ENCODE results near the gene MRPL21. TPM values are rescaled to one million over a fixed set of nuclear protein-coding genes. Genes with fewer than 3 reads are reported as not detected.

The MRPL21 gene
- polyA plus RNA-seq (2013, experiment 1 of 2; ENCODE audit: insufficient read length), result 66.8 TPM
- 51.9 TPM for polyA plus RNA-seq (2013, experiment 2 of 2; ENCODE audit: insufficient read length)

DNA sequence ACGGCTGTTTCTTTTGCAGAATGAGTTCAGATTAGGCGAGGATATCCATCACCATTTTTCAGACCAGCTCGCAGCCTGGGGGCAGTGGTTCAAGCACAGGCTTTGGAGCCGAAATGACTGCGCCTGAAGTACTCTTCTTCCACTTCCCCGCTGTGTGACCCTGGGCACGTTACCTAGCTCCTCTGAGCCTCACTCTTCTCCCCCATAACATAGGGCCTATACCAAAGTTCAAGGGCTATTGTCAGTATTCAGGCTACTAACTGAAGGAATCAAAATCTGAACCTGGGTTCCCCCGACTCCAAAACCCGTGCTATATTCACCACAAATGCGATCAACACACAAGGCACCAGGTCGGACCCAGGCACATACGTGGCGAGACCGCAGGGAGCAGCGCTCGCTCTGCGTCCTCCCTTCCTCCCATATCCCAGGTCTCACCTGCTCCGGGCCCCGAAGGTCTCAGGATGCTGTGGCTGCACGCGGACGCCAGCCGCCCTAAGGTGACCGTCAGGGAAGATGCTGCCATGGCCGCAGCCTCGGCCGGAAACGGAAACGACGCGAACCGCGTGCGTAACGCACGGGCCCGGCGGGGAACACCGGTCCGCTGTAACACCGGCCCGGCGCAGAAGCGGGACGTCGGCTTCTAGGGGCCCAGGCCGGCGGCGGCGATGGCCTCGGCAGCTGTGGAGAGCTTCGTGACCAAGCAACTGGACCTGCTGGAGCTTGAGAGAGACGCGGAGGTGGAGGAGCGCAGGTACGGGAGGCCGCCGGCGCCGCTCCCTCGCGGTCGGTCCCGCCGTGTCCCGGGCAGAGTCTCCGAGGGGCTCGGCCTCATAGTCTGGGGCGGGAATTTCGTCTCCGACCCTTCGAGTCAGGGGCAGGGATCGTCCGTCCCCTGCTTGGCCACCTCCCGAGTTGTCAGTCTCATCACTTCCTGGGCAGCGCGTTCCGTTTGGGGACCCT, at the start of gene MRPL21, which contains the start of gene IGHMBP2:
MRPL21 (minus strand) TSS at position 545 of the 960 bp plus-strand sequence; CDS start at position 523, 22 bp downstream.
IGHMBP2 (plus strand) TSS at position 604 of the 960 bp plus-strand sequence; CDS start at position 666, 62 bp downstream.
- peak; percentile 83 for DNase-seq

DNA sequence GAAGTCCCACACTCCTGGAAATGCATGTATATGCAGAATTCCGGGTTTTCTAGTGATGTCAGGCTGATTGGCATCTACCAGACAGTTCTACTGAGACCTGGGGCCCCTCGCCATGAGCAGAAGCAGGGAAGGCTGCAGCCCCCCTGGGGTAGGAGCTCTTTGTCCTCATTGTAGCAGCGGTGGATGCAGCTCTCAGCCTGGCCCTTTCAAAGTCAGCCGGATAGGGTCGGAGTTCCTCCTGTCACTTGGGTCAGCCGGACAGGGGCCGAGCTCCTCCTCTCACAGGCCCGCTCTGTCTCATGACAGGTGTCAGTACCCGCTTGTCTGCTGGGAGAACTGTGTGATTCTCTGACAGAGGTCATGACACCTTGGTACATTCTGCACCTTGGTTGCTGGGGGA, 47.1 kb upstream of the MRPL21 start:
- no peak for DNase-seq

DNA sequence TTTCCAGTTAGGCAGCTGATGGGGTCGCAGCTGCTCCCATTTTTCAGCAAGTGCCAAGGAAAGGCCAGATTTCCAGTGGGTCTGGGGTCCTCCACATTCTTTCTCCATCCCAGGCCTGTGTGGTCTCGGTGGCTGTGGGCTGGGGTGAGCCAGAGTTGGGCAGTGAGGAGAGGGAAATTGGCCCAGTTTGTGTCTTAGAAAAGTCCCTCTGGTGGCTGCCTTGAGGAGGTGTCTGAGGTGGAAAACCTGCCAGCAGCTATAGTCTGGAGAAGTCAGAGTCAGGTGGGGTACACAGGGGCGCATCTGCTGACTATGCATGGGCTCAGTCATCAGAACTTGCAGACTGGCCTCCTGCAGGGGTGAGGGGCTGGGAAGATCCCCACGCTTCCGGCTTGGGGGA, 46.6 kb upstream of the MRPL21 start:
- DNase-seq, result peak; percentile 25

DNA sequence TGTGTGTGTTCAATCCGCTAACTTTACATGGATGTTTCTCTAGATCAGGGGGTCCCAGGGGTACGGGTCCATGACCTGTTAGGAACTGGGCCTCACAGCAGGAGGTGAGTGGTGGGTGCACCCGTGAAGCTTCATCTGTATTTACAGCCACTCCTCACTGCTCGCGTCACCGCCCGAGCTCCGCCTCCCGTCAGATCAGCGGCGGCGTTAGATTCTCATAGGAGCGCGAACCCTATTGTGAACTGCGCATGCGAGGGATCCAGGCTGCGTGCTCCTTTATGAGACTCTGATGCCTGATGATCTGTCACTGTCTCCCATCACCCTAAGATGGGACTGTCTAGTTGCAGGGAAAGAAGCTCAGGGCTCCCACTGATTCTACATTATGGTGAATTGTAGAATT, 45.3 kb upstream of the MRPL21 start:
- DNase-seq, result no peak

DNA sequence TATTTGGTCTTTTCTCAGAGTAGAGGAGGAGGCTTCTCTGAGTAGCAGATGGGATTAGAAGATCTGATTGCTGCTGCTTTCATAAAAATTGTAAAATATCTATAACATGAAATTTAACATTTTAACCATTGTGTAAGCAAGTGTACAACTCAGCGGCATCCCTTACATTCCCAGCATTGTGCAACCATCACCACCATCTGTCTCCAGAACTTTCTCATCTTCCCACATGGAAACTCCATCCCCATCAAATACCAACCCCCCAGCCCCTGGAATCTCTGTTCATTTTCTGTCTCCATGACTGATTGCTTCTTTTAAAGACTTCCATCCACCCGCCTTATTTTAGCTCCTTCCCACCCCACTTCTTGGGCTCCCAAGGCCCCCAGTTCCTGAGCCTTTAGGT, 44.9 kb upstream of the MRPL21 start:
- no peak for DNase-seq

DNA sequence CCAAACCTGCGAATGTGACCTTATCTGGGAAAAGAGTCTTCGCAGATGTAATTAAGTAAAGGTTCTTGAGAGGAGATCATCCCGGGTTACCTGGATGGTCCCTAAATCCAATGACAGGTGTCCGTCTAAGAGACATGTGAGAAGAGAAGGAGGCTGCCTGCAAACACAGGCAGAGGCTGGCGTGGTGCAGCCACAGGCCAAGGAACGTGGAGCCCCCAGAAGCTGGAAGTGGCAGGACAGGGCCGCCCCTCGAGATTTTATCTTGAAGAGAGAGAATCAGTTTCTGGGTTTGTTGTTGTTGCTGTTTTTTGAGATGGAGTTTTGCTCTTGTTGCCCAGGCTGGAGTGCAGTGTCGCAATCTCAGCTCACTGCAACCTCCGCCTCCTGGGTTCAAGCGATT, 43.5 kb upstream of the MRPL21 start:
- DNase-seq, result no peak

DNA sequence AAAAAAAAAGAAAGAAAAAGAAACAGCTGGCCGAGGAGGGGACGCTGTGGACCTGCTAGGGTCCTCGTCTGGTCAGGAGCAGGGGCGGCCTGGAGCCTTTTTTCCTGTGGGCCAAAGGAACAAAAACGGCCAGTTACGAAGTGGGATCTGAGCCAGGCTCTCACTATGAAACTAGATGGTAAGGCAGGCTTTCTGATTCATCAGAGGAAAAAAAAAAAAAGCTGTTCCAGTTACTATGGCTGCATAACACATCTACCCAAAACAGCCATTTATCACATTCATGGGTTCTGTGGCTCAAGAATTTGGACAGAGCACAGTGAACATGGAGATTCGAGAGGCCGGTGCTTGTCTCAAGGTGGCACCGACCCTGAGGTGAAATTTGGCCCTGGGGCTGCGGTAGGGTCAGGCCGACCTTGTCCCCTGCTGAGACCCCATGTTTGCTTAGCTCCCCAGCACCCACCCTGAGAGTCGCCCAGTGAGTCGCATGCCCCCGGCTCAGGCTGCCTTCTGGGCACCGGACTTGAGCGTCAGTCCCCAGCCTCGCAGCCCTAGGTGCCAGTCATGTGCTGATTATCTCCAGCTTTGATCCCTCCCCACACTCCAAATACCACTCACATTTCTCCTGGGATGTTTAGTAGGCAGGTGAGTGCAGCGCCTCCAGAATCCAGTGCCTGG, 42.9 kb upstream of the MRPL21 start:
- peak; percentile 71 for DNase-seq

DNA sequence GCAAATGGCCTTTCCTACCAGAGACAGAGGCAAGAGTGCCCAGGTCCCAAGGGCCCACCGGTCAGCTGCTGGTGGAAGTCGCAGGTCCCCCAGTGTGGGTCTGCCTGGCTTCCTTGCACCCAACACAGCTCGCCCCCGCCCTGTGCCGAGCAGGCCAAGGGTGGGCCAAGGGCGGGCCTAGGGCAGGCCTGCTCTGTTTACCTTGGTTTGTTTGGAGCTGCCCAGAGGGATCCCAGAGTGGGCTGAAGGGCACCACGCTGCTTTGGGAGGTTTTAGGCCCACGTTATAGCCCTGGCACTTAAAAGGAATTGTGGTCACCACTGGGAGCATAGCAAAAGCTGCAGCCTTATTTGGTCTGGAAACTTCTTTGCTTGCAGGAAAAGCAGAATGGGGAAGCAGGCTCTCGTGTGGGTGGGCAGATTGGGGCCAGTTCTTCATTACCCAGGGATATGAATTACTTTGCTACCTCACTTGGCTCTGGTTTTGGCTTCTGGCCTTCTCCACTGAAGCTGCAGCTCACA, 39.2 kb upstream of the MRPL21 start:
- peak; percentile 28 for DNase-seq

DNA sequence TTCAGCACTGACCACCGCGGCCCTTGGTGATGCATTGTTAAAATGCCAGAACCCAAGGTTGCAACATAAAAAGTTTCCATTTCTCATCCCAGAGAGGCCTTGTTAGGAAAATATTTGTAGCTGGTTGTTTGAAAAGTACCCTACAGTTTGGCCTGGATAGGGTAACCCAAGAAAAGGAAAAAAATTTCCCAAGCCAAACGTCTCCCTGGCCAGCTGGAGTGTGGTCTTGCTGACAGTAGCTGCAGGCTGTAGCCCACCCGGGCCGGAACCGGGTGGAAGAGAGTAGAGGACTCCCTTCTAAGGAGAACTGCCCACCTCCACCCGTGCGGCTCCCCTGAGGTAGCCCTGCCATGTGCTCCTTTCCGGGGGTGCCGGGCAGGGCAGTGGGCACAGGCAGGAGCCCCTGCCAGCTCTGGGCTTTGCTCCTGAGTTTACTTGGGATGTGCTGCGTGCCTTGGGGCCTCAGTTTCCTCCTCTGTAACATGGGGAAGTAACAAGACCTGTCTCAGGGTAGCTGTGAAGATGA, 38.5 kb upstream of the MRPL21 start:
- no peak for DNase-seq

DNA sequence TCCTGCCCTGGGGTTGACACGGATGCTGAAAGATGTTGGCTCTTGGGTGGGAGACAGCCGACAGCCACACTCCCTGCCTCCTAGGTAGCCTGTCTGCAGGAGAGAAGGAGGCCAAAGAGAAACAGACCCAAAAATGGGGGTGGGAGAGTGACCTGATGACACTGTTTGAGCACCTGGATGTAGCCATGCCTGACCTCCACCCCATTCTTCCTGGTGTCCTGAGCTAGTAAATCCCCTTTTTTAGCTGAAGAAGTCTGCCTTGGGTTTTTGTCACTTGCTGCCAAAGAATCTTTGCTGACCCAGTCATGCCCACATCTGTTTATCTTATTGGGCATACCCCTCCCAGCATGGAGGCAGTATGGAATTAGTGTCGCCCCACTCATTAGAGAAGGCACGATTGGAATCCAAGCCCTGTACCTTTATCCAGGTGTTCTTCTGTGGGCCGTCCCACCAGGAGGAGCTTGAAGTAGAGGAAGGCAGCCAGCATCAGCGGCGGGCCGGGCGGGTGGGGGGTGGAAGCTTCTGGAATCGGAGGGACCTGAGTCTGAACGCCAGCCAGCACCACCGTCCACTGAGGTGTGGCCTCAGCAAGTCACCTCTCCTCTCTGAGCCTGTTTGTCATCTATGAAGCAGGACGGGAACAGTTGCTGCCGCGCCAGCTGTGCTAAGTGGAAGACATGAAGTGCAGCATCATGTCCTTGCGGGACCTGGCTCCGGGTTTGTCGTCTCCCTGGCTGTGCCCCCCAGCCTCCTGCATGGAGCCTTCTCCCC, 37.9 kb upstream of the MRPL21 start:
- DNase-seq, result no peak

DNA sequence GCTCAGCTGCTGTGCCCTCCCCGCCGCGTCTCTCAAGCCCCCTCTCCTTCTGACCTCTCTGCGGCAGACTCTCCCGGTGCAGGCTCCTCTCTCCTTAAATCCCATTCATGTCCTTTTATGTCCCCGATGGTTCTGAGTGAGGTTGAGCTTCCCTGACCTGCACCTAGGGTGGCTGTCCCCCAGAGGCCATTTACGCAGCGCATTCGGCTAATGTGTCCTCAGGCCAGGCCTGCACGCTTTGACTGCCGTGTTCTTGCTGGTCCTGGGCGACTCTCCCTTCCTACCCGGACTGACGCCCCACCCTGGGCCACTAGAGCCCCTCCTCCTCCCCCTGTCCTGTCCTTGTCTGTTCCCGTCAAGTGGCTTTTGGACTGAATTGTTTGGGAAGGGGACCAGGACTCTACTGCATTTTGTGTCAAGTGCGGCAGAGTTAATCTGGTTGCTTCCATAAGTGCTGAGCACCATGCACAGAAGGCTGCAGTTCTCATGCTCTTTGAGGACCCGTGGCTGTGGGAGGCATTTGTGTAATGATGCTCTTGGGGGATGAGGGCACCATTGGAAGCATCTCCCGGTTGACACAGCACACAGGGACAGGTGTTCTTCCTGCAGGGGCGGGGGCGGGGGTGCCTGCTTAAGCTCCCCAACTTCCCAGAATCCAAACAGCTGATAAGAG, 37.2 kb upstream of the MRPL21 start:
- DNase-seq, result no peak

DNA sequence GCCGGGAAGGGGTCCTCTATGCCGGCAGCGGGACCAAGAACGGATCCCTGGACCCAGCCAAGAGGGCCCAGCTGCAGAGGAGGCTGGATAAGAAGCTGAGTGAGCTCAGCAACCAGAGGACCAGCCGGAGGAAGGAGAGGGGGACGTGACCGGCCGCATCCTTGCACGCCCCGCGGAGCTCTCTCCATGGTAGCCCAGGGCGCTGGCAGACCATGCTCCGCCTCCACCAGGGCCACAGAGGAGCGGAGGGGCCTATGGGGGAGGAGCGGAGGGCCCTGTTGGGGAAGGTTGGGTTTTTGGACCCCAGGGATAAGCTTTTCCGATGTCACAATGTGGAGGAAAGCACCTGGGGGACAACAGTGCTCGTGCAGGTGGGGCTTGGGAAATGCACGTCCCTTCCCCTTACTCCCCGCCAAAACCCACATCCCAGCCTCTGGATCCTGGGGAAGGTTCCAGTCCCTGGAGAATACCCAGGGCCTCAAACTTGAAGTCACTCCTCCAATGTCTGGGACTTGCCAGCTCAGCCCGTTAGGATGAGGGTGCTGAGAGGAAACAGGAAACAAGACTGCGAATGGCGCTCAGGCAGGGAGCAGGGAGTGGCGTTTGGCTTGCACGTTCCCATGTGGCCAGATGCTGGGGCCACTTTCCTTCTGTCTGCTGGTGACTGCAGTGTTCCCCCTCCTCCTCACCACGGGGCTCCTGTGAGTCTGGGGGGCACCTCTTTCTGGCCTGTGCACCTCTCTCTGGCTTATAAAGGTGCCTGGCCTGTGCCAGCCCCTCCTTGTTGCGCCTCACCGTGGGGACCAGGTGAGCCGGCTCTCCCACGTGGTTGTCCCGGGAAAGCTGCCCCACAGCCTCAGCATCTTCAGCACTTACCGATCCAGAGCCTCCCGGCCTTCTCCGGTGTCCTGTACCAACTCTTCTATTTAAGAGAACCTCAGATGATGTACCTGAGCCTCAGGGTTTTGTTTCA, 36.2 kb upstream of the MRPL21 start:
- no peak for DNase-seq

DNA sequence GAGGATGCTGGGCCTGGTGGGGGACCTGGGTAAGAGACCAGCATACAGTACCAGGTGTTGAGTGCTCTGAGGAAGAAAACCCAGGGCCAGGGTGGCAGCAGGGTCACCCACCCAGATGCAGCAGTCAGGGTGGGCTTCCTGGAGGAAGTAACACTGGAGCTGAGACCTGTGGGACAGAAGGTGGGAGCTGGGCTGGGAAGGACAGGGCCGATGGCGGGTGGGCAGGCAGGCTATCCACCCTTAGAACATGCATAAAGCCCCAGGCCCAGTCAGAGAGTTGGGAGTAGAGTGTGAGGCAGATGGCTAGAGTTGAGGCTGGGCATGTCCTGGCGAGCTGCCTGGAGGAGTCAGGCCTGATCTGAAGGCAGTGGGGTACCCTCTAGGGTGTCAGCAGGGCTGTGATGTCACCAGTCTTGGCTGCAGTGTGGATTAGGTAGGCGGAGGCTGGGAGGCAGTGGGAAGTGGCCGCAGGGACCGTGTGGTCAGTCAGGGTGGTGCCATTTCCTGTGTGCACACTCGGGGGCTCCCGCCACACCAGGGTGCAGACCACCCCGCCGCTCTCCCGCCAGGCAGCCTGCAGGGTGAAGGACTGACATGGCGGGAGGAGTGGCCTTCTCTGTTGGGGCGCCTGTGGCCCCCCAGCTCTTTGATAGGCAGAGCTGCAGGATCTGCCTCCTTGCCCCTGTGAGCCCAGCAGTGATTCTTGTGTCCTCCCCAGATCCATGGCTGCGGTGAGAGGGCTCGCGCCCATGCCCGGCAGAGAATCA, 35.4 kb upstream of the MRPL21 start:
- no peak for DNase-seq

DNA sequence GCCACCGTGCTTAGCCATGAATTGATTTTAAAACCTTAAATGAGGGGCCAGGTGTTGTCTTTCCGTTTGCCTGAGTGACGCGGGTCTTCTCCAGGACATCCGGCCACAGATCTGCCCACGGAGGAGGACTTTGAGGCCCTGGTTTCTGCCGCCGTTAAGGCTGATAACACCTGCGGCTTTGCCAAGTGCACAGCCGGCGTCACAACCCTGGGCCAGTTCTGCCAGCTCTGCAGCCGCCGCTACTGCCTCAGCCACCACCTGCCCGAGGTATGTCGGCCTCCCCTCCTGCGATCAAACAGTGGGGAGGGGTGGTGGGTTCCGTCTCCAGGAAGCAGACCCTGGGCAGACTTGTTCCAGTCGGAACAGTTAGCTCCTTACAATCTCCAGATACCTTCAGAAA, 34.5 kb upstream of the MRPL21 start:
- no peak for DNase-seq

DNA sequence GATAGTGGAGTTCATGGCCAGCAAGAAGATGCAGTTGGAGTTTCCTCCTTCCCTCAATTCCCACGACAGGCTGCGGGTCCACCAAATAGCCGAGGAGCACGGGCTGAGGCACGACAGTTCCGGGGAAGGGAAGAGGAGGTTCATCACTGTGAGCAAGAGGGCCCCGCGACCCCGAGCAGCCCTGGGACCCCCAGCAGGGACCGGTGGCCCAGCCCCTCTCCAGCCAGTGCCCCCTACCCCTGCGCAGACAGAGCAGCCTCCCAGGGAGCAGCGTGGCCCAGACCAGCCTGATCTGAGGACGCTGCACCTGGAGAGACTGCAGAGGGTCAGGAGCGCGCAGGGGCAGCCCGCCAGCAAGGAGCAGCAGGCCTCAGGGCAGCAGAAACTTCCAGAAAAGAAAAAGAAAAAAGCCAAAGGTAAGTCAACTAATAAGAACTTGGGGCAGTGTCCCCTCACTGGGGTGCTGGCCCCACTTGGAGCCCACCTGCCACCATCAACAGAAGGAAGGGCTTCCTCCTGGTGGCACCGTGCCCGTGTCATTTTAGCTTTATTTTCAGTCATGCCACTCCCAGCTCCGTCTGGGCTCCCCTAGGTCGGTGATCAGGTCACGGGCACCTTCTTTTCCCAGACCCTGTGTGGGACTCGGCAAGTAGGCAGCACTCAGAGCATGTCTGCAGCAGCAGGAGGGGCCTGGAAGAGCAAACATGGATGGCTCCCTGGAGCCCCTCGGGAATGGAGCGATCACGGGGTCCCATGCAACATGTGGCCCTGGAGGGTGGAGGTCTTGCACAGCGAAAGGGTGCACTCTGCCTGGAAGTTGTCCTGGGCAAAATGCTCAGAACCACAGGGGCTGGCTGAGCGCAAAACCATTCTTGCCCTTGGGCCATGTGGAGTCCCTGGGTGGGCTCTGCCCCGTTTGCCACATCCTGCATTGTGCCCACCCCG, 33.3 kb upstream of the MRPL21 start:
- no peak for DNase-seq

DNA sequence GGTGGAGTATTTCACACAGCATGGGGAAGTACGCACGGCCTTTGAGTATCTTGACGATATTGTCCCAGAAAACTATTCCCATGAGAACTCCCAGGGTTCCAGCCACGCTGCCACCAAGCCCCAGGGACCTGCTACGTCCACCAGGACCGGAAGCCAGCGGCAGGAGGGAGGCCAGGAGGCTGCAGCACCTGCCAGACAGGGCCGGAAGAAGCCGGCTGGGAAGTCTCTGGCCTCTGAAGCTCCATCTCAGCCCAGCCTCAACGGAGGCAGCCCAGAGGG, 32.7 kb upstream of the MRPL21 start:
- DNase-seq, result no peak

DNA sequence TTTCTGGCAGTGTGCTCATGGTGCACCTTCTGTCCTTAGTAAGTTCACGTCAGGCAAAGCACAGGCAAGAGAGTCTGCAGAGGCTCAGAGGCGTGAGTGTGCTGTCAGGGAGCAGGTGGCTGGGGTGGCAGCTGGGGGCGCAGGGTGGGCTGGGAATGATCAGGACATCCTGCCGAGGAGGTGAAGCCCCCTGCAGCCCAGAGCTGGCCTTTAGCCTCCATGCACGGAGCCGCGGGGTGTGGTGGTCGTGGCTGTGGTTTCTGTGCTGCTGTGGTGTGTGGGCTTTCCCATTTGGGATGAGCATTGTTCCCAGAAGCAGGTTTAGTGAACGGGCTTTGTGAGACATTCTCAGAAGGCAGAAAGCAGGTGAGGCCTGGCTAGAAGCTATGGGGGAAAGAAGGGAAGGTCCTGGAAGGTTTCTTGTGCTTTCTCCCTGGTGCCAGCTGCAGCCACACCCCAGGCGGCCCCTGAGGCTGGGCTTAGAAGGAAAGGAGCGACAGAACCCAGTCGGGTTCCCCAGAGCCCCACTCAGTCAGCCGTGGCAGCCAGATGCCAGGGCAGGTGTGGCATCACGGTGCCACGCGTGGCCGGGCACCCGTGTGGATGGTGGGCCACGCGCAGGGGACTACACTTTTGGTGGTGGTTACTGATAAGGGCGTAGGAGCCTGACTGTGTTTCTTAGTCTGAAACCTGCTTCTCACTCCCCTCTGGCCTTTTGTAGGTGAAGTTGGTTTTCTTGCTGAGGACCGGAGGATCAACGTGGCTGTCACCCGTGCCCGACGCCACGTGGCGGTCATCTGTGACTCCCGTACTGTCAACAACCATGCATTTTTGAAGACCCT, 32.1 kb upstream of the MRPL21 start:
- no peak for DNase-seq

DNA sequence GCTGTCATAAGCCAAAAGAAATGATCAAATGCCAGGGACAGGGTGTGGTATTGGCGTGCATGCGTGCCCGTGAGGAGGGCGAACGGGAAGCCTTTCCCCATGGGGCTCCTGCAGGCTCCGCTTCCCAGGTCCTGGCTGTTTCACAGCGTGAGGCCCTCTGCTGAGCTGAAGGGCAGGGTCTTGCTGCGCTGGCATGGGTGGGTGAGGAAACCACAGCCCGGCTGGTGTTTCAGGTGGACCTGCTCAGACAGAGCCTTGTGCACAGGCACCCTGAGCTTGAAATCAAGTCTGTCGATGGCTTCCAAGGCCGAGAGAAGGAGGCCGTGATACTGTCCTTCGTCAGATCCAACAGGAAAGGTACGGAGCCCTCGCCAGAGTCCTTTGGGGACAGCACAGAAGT, 31.4 kb upstream of the MRPL21 start:
- DNase-seq, result no peak

All from fibroblast of skin of back (primary cell).